ENCODE measurements around the gene ANKS1A.
"Not testable (repeated sequence)": the region's sequence is repeated elsewhere in the genome, so short reads cannot be mapped to it uniquely, and the experiment has no call there.

Gene ANKS1A

DNA sequence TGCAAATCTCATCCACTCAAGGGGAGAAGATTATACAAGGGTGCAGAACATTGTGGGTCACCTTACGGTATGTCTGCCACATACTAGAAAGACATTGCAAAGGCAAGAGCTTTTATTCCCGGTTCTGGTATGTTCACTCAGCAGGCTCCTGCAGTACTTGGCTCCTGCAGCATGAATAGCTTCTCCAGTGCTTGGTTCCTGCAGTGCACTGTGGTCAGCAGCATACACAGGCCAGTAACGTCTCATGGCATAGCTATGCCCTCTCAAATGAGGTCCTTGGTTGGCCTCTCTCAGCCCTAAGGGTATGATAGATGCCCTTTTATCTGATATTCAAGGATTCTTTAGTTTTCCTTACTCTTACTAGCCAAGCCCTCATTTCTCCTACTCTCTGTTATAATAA lies 239.4 kb downstream of the ANKS1A start:
- no peak for DNase-seq

- no peak for DNase-seq
These were observed 247.1 kb downstream of the ANKS1A start for GRCh38 chr6:35136185-35136584.

DNA sequence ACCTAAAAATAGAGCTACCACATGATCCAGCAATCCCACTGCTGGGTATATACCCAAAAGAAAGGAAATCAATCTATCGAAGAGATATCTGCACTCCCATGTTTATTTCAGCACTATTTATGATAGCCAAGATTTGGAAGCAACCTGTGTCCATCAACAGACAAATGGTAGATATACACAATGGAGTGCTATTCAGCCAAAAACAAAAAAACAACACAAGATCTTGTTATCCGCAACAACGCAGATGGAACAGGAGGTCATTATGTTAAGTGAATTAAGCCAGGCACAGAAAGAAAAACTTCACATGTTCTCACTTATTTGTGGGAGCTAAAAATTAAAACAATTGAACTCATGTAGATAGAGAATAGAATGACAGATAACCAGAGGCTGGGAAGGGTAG lies 249.1 kb downstream of the ANKS1A start:
- DNase-seq: not testable (repeated sequence)

DNA sequence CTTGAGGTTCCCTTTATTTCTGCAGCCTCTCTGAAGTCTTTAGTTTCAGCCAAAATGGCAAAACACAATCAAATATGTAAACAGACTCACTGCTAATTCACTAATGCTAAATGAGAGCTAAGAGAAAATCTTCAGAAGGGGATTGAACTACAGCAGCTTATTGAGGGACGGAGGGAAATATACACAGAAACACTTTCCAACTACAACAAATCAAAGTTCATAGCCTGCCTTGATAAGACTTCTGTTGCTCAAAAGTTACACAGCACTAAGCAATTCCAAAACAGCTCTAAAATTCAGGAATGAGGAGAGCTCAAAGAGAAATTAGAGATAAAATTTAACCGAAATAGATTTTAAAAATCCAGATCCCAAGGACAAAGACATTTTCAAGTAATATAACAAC lies 250.4 kb downstream of the ANKS1A start:
- no peak for DNase-seq

- peak; percentile 65 for DNase-seq
These were observed 251.0 kb downstream of the ANKS1A start for GRCh38 chr6:35139924-35140638.

DNA sequence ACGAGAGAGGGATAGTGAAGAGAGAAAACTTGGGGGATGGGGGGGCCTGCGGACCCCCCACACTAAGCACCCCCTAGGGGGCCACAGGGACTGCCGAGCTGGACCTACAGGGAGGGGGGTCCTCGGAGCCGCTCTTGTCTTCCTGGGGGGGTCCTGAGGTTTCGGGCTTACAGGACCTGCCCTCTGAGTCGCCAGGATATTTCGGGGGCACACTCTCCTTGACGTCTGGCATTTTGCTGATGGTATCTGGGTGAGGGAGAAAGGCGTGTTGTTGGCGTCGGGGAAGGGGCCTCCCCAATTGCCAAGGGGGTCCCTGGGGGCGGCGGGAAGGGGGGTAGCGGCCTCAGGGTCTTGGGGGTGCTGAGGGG lies 251.6 kb downstream of the ANKS1A start:
- DNase-seq: no peak

All from CD4-positive, alpha-beta T cell treated with Interleukin-10 for 1 hour (primary cell).